GM21528 (cell line): ENCODE results near the gene TRIM31.

Experiments used
- ATAC-seq: cut with Tn5 transposase; IDR thresholded peaks from one replicate; pipeline ENCODE4 v1.9.1; 2021; ENCODE audit warnings: mild to moderate bottlenecking, moderate library complexity; ENCODE audit not compliant: unreplicated experiment, low FRiP score

TRIM31 gene

DNA sequence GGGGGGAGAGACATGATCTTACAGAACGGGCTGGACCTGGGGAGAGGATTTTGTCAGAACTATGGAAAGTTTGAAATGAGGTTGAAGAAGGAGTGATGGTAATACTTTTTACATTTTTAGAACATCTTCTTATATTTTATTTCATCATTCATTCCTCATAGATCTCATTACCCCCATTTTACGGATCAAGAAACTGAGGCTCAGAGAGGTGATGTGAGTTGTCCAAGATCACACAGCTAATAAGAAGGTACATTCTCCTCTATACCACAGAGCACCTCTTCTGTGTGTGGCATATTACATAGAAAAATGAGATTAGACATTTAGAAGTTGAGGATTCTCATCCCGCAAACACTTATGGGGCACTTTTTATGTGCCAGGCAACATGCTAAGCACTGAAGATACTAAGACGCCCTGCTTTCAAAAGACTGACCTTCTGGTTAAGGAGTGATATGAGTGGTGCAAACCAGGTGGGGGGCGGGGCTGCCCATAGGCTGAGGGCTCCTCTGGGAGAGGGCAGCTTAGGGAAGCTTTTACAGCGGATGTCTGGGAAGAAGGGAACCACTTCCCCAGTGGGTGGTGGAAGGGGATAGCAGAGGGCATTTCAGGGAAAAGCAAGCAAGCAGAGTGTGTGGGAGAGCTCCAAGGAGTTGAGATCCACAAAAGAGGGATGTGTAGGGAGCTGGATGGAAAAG is 19.9 kb downstream of the TRIM31 start:
- no peak for ATAC-seq

DNA sequence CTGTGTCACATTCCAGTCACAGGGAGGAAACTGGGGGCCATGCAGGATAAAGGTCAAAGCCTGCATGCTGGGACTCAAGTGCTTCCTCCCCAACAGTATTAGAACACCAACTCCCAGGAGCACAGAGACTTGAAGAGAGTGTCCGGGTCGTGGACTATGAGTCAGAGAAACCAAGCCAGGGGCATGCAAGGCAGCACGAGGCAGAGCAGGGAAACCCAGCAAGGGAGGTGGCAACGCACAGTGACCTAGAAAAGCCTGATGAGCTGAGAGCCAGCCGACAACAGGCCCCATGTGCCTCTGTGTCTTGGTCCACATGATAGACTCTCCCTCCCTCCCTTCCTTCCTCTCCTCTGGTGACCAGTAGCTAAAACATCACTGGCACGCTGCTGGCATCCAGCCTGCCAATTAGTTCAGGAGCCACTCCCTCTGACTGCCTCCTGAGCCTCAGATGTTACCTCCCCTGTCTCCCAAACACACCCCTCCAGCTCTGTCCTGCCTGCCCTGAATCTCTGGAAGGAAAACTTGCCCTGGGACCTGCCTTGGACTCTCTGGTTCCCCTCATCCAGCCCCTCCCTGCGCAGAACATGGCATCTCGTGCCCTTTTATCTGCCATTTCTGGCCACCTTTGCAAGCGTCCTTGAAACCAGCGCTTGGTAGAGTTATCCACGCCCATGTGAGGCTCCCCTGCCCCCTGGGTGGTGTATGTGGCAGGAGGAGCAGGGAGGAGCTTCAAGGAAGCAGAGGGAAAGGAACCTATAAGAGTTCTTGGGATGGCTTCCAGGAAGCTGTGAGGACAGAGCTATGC is 21.1 kb downstream of the TRIM31 start:
- ATAC-seq, result no peak

DNA sequence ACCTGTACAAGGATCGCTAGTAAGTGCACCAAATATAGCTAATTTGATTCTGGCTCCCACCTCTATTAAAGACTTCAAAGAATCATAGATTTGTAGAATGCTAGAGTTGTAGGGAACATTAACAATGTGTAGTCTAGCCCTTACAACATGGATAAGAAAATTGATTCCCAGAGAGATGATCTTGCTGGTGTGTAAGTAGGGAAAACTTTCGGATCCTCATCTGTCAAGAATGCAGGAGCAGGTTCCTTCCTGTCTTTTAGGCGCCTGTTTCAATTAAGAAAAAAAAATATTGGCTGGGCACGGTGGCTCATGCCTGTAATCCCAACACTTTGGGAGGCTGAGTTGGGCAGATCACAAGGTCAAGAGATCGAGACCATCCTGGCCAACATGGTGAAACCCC is 25.0 kb downstream of the TRIM31 start:
- ATAC-seq, result no peak

DNA sequence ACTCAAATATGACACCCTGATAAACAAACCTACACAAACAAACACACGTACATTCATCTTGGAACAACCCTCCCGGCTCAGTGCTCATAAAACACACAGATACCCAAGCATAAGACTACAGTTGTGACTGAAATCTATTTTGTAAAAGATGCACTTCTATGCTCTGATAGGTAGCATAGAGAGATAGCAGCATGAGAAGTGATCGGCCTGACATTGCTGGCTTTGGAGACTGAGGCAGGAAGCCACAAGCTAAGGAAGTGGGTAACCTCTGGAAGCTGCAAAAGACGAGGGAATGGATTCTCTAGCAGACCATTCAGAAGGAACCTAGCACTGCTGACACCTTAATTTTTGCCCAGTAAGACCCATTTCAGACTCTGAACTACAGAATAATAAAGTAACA is 35.7 kb downstream of the TRIM31 start:
- ATAC-seq, result no peak

DNA sequence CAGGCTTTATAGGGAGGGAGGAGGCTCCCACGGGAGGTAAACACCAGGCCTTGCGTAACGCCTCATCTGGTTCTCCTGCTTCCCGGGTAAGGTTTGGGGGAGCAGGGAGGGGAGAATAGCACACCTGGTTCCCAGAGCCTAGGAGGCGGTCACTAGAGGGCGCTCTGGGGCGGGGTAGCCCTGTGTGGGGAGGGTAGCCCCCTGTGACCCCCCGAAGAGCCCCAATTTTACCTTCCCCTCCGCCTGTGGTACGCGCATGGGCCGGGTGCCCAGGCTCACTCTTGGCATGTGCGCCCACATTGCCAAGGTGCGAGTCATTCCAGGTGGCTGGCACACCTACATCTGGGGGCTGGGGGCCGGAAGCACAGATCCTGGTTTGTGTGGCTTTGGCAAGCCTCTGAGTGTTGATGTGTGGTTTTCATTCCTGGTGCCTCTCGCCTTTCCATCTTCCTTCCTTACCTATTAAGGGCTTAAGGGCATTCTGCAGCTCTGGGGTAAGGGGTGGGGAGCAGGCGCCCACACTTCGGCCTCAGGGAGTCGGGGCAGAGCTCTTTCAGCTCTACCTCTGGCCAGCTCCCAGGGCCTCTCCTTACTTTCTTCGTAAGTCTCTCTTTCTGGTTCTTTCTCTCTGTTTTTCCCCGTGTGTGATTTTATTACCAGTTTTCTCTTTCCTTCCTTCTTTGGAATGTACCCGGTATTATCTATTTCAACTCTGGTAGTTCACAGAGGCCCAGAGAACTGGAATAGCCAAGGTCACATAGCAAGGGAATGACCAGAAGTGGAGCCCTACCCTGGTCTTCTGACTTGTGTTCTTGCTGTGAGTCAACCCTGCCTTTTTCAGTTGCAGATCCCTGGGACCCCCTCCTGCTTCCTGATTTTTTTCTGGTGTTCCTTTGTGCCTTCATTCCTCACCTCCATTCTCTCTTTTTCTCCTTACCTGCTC is 36.8 kb downstream of the TRIM31 start:
- ATAC-seq, result no peak

DNA sequence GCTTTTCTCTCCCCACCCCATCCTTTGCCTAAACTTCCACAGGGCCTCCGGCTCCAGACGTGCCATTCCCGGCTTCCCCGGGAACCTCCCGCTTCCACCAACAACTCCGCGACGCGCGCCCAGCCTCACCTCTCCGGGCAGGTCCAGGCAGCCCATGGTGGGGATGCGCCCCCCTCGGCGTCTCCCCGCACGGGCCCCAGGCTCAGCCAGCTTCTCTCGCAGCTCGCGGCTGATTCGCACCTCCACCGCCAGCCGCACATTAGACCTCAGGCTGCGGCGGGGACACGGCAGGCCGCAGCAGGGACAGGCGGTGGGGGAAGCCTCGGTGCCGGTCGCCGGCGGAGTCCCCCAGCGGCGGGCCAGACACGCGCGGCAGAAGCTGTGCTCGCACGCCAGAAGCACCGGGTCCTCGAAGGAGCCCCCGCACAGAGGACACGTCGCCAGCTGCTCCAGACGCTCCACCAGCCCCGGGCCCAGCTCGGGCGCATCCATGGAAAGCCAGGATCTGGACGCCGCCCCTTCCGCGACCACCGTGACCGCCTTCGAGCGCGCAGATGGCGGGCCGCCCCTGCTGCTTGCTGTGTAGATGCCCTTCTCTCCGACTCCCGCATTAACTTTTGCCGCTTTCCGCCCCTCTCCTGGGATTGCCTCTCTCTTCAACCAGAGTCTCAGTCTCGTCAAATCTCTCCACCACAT is 37.6 kb downstream of the TRIM31 start, which contains the start of gene RNF39:
RNF39 (minus strand) TSS at position 676 of the 696 bp plus-strand sequence; CDS start at position 492, 184 bp downstream.
- no peak for ATAC-seq

DNA sequence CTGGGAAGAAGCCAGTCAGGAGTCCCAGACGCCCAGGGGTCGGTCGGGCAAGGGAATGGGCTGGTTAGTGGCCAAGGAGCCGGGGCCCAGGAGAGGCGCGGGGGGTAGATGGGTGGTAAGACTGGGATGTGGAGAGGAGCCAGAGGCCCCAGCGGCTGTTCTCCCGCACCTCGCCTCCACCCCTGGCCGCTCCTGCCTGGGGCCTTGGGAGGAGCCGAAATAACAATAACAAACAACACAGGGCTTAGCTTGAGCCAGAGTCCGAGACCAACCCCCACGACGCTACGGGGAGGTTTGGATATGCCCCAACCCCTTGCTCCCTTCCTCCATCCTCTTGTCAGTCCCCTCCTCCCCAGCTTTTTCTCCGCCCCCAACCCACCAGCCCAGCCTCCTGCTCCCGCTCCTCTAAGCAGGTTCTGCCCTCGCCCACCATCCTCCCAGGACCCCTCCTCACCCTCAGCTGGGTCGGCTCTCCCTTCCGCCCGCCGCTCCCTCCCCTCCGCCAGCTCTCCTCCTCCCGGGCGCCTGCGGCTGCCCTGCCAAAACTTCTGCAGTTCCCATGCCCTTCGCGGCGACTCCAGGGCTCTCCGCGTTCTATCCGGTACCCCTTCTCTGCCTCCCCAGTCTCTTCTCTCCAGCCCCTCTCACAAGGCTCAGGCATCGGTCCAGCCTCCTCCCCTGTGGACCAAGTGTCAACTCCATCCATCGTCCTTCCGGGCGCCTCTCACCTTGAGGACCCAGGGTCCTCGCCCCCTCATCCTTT is 38.4 kb downstream of the TRIM31 start:
- no peak for ATAC-seq

DNA sequence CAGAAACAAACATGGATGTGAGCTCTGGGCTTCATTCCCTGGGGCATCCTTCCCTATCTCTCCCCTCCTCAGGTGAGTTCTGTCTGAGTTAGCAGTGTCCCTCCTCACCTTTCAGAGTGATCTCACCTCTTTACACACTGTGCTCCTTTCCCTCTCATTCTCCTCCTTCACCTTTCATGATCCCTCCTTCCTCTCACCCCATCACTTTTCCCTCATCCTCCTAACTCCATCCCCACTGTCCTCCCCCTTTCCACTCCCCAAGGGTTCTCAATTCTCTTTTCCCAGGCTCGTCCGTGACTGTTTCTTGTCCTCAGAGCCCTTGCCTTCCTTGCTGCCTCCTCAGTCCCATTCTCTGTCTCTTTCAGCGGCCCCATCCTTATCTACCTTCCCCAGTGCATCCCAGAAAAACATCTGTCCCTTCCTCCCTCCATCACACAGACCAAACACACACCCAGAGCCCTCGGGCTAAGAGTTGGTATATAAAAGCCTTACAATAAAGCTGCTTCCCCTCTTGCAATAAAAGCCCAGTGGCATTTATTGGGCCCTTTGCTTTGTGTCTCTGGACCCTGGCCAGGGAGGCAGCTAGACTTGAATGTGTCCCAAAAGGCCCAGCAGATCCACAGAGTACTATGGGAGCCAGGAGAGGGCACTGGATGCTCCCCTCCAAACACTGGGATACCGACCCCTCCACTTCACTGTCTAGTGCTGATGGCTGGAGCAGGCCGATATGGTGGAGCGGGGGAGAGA is 39.2 kb downstream of the TRIM31 start:
- ATAC-seq, result no peak

DNA sequence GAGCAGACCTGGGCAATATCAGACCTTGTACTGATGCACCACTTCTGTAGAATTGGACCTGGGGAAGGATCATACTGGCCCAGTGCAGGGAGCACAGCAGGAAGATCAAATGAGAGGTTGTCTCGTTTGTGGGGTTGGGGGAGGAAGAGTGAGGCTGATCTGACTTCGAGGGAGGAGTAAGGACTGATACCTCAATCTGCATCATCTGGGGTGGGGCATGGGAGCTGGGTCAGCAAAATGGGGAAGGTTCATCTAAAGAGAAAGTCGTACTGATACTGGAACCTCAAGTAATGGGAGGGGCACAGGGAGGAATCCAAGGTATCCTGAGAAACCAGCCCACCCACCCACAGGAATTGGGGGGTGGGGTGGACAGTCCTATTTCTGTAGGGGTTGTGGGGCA is 41.0 kb downstream of the TRIM31 start:
- ATAC-seq, result no peak

DNA sequence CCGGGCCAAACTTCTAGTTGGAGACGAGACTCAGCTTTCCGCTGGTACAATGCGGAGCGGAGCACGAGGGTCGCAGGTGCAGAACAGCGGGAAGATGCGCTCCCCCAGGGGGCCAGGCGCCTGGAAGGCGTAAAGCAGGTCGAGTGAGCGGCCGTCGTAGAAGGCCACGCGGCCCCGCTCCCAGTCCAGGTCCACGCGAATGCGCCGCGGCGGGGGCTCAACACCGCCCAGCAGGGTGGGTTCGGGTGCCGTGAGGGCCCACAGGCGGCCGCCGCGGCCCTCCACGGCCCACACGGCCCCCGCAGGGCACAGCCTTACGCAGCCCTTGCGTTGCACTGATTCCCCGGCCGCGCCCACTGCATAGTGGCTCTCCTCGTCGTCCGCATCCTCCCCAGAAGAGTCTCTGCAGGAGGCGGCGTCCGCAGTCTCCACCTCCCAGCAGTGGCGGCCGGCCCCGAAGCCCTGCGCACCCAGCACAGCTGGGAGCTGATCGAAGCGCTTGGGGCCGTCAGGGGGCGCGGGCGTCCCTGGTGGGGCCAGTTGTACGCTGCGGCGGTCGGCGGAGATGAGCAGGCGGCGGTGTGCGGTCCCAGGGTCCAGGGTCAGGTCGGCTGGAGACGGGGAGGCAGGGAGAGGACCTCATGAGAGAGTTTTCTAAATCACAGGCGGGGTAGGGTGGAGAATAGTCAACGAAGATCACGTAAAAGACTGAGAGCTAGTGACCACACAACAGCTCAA is 41.6 kb downstream of the TRIM31 start:
- ATAC-seq, result no peak

DNA sequence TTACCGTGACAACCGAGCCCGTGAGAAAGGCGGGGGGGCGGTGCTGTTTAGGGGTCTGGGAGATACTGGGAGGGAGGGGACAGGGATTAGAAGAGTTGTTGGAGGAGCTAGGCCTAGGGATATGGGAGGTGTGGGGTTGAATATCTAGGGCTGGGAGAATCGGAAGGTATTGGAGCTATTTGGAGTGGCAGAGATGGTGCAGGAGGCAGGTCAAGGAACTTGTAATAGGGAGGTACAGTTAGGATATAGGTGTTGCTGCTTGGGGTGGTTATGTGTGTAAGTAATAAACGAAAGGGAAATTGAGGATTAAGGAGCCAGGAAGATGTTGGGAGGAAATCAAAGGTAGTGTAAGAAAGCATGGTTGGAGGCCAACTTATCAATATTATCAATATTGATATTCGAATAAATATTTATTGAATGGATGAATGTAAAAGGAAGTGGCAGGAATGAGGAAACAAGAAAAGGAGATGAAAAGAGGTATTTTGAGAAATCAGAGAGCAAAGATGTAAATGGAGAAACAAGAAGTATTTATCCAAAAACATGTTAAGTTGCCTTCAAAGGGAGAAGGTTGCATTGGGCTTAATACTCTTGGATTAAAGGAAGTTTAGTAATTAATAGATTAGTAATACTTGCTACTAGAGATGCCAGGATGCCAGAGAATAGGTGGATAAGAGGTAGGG is 45.3 kb downstream of the TRIM31 start:
- no peak for ATAC-seq

DNA sequence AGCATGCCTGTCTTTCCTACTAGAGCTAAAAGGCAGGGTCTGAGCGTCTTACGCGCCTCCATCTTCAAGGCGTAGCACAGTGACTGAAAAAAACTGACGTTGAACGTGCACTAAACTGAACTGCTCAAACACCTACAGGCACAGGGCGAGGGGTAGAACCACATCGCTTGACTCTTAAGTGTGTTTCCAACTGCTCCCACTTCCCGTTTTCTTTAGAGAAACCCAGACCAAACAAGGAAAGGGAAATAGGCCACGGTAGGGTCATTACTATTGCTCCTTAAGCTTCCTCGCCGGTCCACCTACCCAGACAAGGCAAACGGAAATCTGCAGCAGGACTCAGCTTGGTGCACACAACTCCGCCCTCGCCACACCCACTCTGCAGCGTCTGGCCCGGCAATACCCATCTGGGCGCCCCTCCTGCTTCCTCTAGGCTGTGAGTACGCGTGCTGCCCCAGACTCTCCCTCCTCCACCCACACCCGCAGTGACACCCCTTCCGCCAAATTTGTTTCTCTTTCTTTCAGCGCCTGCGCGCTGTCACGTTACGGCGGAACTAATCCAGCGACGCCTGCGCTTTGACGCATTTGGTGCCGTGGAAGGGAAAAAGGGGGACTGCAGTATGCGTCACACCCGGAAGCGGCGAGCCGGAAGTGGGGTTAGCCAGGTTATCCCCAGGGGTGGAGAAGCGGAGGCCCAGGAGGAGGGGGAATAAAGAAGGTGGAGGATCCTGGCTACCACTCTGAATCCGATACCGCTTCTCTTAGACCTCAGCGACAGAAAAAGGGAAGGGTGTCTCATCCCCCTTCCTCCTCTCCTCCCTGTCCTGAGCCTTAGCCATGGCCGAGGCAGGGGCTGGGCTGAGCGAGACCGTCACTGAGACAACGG is 46.1 kb downstream of the TRIM31 start, which contains the start of gene PPP1R11:
PPP1R11 (plus strand) TSS at position 622 of the 883 bp plus-strand sequence; CDS start at position 835, 213 bp downstream.
- ATAC-seq, result peak; percentile 93

DNA sequence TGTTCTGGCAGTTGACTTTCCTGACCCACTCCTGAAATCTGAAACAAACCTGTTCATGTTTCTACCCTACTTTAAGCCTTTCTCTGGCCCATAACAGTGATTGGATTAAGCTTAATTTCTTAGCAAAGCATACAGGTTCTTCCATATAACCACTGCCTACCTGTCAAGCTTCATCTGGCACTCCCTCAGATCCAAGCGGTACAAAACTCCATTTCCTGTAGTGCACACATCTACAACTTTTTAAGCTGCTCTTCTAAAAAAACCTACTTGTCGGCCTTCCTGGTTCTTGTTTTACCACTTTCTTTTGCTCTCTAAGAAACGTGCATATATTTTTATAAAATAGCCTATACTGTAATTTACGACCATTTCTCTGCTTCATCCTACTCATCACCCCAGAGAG is 46.8 kb downstream of the TRIM31 start:
- ATAC-seq, result peak; percentile 1

DNA sequence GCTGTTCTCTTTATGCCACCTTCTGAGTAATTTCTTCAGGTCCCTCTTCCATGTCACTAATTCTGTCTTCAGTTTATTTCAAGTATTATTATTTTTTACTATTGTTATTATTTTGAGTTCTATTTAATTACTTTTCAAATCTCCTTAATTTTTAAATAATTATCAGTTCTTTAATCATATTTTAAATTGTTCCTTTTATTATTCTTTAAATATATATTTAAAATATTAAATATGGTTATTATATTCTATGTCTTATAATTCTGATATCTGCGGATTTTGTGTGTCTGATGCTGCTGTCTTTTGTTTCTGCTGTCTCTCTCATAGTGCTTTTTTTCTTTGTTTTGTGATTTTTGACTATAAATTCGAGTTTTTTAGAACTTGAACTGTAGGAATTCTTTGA is 49.6 kb downstream of the TRIM31 start:
- ATAC-seq, result no peak

DNA sequence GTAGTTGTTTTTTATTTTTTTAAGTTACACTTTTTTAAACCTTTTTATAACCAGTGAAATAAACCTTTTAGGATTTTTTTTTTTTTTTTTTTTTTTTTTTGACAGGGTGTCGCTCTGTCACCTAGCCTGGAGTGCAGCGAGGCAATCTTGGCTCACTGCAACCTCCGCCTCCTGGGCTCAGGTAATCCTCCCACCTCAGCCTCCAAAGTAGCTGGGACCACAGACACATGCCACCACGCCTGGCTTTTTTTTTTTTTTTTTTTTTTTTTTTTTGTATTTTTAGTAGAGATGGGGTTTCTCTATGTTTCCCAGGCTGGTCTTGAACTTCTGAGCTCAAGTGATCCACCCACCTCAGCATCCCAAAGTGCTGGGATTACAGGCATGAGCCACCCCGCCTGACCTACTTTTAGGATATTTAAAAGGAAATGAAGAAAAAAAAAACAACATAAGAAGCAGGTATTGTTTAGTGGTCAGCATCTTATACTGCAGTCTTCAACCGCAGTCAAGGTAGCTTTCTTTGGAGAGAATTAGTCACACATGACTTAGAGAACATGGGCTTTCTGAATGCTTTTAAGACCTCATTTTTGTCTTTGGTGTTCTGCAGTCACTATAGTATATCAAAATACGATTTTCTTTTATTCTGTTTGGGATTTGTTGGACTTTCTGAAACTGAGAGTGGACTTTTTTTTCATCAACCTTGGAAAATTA is 50.3 kb downstream of the TRIM31 start:
- no peak for ATAC-seq
